Measurements from ENCODE around the gene CD44.
A peak's percentile ranks its signal among the peaks of the same experiment; 100 is the strongest.

CD44 gene

GRCh38 chr11:35158701-35159510 is 19.9 kb downstream of the CD44 start:
- DNase-seq (ENCODE audit: low read depth): no peak

DNA sequence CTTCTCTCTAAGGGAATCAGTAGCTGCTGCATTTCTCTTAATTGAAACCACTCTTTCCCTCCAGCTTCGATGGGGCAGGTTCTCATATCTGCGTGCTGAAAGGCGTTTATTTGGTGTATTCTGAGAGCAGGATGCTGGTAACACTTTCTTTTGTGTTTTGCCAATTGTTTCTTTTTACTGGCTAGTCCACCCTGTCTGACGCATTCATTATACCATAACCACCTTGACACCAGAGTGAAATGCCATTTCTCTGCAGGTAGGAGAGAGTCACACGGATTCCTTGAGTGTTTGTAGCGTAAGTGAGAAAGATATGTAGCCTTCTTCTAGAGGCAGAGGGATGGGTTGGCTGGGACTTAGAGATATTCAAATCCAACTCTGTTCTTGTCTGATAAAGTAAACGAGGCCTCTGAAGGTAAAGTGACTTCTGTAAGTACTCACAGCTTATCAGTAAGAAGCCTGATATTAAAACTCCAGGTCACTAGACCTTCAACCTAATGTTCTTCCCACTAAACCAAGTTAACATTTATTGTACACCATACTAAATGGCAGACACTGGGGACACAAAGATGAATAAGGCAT is 21.4 kb downstream of the CD44 start:
- no peak for DNase-seq (ENCODE audit: low read depth)

DNA sequence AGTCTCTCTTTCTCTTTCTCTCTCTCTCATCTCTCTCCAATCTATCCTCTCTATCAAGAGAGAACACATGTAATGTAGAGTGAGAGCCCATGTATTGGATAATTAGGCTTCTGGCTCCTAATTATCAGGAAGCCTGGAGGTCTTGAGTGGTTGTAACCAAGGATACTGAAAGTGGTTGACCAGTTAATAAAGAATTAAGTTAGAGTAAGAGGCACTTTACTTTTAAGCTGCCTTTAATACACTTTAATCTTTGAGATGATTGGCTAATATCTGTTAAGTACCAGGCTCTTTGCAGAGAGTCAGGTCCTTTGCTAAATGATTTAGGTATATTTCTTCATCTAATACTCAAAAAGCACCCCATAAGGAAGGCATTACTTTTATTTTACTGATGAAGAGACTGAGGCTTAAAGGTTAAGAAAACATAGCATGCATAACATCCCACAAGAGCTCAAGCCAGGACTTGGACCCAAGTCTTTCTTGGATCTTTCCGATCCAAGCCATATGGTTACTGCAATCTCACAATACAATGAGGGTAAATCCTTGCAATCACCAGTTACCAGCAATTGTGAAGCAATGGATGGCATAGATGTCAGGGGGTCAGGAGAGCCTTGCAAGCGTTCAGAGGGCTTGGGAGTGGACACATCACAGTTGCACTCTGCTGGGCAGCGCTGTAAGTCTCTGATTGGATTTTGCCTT is 22.1 kb downstream of the CD44 start:
- DNase-seq (ENCODE audit: low read depth): no peak

GRCh38 chr11:35162745-35163144 is 23.8 kb downstream of the CD44 start:
- no peak for DNase-seq (ENCODE audit: low read depth)

- no peak for DNase-seq (ENCODE audit: low read depth)
These were observed 24.2 kb downstream of the CD44 start for GRCh38 chr11:35163209-35163608.

DNA sequence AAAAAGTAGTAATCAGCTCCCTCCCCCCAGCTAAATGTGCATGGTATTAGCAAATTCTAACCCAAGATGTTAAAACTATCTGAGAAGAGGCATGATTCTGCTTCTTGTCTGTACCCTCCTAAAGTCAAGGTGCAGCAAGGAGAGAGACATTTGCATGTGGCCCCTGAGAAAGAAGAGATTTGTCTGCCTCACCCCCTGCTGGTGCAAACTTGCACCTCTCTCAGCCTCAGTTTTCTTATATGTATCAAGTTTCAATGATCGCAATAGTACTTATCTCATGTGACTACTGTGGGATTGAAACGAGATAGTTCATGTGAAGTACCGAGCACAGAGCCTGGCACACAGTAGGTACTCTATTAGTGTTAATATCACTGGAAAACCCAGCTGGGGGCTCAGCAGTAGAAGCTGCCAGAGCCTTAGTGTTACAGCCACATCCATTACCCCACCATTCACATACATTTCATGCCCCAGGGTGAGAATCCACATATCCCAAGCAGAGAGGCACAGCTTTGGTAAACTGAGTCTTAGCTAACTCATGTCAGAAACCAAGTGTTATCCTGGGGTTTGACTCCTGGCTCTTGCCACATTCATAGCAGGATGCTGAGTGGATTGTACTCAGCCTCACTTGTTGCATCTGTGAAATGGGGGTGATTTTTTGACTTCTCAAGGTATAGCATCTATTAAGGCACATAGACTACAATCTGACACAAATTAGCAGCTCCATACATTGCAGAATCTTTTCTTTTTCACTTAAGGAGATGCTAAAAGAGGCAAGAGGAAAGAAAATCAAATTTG is 24.9 kb downstream of the CD44 start:
- DNase-seq (ENCODE audit: low read depth): no peak

DNA sequence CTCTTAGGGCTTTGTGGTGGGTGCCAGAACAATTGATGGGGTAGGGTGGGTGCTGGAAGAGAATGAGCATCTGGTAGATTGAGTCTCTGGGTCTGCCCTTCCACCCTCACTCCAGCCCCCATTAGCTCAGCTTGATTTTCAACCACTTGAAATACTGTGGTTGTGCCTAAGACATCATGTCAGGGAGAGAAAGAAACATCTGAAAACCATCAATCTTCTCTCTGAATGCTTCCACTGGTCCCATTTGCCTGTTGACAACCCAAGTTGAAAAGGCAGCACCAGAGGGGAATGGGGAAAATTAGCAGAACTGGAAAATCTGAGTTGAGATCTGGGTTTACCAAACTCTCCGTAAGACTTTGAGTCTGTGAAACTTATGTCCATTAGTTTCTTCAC is 26.1 kb downstream of the CD44 start:
- DNase-seq (ENCODE audit: low read depth): no peak

DNA sequence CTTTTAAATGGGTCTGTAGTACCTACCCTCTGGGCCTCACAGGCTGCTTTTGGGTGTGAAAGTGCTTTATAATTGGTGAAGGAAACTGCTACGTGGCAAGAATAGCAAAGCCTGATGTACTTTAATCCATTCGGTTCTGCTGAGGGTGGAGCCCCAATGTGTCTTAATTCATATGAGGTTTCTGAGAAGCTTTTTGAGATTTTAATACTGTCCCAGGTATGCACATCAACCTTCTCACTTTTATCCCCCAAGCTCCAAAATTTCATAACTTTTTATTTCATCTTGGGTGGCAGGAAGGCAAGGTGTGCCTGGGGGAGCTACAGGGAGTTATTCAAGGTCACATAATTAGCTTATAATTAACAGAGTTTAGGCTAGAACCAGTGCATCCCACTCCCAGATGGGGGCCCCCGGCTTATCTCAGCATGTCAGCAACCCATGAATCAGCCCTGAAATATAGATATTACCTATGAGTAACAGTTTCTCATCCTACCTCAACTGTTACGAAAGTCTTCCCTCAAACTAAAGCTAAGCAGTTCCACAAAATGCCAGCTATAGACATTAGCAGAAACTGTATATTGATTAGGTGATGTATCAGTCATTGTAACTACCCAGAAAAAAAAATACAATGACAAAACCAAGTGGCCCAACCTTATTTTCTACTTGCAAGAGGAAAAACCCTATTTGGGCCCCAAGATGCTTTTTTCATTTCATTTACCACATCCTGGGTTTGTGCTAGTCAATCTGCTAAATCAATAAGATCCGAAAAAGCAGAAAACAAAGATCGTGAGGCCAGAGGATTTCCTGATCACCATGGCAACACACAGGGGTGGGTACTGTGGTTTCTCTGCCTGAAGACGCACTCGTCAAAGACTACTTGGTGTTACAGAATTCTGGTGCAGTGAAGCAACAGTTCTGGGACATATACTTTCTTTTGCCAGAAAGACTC is 26.7 kb downstream of the CD44 start:
- DNase-seq (ENCODE audit: low read depth): peak; percentile 72

DNA sequence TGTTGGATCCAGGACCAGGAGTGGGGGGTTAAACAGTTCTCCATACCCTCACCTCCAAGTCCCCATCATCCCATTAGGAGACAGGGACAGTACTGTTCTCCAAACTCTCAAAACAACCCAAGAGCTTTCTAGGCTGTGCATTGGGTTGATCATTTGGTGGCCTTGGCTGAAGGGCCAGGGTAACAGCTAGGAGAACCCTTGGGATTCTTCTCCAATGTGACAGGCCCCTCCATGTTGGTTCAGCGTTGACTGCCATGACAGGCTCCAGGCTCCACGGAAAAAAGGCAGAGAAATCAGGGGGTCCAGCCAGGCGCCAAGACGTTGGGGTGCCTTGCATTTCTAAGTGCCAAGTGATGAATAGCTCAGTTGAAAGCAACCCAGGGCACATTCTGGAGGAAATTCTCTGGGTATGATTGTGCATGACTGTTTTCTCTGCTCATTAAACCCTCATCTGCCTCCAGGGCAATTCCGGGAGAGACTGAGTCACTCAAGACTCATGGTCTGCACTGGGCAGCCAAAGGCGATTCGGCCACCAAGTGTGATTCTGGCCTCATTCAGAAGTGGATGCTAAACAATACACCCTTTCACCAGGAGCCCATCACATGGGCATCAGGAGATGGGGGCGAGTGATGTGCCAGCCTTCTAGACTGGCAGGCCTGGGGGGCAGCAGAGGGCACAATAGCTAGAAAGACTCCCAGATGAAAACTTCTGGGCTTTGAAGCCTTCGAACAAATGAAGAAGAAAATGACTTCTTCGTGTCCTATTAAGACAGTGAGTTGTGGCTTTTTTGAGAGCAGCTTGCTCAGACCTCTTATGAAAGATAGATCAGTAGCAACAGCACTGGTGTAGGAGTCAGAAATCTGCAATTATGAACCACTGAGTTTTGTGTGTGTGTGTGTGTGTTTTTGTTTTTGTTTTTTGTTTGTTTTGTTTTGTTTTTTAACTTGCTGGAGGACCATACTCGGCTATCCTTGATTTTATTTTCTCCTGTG is 27.7 kb downstream of the CD44 start:
- no peak for DNase-seq (ENCODE audit: low read depth)

DNA sequence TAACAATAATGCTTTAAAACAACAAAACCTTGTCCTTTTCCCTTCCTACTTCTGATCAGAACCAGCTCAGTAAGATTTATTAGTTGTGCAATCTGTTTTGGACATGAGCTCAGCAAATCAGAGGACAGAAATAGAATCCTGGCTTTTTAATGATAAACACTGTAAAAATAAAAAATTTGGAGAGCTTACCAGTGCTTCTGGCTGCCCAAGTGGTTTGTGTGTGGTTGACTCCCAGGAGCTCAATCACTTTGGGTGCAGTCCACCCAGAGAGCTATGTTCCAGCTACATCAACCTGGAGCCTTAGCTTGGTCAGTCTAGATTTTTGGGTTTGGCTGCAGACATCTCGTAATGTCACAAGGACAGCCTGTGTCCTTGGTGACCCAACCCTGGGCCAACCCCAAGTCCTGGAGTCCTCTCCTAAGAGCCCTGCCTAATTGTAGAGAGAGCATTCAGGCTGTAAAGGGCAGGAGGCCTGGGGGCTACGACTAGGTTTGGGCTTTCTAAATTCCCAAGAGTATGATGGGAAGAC is 28.5 kb downstream of the CD44 start:
- DNase-seq (ENCODE audit: low read depth): no peak

DNA sequence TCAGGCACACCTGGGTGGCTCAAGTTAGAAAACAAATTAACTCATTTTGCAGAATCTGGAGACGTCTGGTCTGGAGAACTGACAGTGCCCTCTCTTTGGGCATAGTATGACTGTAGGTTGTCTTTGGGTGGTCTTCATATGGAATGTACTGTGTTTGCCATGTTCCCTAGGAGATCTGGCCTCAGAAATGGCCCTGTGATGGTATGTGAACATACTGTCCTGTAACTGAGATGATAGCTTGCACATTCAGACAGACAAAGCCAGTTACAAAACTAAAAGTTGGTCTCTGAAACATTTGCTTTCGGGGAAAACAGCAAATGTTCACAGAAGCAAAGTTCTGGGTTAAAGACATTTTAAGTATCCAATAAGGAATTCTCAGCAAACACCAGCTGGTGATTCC is 29.7 kb downstream of the CD44 start:
- DNase-seq (ENCODE audit: low read depth): no peak

DNA sequence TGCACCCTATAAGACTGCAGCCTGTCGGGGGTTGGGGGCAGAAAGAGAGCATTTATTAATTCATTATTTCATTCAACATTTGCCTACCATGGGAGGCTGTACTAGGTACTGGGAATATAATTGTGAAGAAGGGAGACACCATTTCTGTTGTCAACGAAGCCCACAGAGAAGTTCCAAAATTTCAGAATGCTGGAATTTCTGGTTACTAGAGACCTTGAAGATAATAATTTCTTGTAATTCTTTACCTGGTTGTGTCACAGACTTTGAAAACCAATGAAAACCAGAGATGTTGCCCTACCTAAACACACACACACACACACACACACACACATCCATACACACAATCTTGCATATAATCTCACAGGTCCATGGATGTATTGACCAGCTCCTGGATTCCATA is 30.1 kb downstream of the CD44 start:
- no peak for DNase-seq (ENCODE audit: low read depth)

- no peak for DNase-seq (ENCODE audit: low read depth)
These were observed 30.8 kb downstream of the CD44 start for GRCh38 chr11:35169754-35170153.

DNA sequence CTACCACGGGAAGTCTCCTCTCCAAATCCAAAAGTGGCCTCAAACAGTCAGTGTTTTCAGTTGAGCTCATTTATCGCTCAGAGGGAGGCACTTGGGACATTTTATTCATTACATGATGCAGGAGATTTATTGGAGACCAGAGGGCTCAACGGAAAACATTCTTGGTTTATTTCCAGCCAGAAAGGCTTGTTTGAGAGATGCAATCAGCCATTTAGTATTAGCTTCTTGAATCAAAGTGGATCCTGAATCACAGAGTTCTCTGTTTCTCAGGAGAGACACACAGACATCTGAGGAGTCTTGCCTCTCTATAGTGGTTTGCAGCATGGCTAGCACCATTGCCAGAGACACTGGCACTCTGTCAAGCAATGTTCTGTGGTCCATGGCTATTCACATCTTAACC is 31.5 kb downstream of the CD44 start:
- no peak for DNase-seq (ENCODE audit: low read depth)

DNA sequence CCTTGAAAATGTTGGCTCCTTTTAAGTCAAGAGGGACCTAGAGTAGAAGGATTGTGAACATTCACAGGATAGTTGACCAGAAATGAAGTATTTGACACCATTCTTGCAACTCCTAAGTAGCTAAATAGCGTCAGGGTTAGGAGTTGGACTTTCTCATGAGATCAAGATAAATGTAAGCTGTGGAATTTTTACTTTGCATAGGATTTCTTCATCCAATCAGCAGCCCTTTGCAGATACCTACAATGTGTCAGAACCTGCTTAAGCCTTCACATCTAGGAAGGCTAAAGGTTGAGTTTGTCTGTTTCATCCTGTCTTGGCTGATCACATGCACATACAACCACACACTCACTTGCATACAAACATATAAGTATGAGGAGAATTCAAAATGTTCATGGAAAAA is 32.3 kb downstream of the CD44 start:
- DNase-seq (ENCODE audit: low read depth): no peak

GRCh38 chr11:35173011-35173511 is 34.1 kb downstream of the CD44 start:
- no peak for DNase-seq (ENCODE audit: low read depth)

- no peak for DNase-seq (ENCODE audit: low read depth)
These were observed 34.9 kb downstream of the CD44 start for GRCh38 chr11:35173616-35174566.

DNA sequence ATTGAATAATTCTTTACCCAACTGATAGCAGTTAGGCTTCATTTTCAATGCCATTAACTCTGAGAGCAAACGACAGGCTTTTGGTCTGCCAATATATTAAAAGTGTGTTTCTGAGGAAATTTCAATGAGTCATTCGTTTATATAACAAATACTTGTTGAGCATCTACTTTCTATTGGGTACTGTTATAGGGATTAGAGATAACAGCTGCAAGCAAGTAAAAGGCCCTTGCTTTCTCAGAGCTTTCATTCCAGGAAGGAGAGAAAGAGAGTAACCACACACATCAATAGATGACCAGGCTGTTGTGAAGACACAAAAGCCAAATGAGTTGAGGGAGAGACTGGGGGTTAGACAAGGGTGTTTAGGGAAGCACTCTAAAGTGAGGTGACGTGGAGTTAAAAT is 35.7 kb downstream of the CD44 start:
- no peak for DNase-seq (ENCODE audit: low read depth)

DNA sequence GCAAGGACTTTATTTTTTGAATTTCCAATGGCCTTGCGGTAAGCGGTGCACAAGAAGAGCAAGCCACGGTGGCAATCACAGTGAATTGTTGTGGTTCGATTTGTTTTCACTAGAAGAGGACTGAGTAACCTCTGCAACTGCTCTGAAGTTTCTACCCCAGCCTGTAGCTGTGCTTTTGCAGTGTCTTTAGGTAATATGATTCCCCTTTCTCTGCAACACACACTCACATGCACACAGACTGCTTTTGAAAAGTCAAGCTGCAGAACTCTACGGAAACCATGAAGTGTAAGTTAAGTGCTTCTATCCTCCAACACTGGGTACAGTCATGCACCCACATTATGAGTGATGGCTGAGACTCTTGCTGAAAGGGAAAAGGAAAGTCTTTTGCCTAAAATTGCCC is 38.4 kb downstream of the CD44 start:
- DNase-seq (ENCODE audit: low read depth): no peak

All from stimulated activated CD4-positive, alpha-beta T cell treated with anti-CD3 and anti-CD28 coated beads, Interleukin-2, amount 100 ng/mL, for 4 hours (primary cell).